Stimulated activated CD4-positive, alpha-beta T cell treated with anti-CD3 and anti-CD28 coated beads, Interleukin-4, amount 100 ng/mL, for 48 hours (primary cell): ENCODE measurements around the gene CWF19L2.
A peak's percentile ranks its signal among the peaks of the same experiment; 100 is the strongest.
"Not testable (repeated sequence)": the region's sequence is repeated elsewhere in the genome, so short reads cannot be mapped to it uniquely, and the experiment has no call there.

Source experiments
- DNase-seq, 2 donors: peaks; one replicate each; pipeline ENCODE4 v3.0.0-alpha.2; 2020; ENCODE audit warnings: low read depth in 2 of 2

The CWF19L2 gene

DNA sequence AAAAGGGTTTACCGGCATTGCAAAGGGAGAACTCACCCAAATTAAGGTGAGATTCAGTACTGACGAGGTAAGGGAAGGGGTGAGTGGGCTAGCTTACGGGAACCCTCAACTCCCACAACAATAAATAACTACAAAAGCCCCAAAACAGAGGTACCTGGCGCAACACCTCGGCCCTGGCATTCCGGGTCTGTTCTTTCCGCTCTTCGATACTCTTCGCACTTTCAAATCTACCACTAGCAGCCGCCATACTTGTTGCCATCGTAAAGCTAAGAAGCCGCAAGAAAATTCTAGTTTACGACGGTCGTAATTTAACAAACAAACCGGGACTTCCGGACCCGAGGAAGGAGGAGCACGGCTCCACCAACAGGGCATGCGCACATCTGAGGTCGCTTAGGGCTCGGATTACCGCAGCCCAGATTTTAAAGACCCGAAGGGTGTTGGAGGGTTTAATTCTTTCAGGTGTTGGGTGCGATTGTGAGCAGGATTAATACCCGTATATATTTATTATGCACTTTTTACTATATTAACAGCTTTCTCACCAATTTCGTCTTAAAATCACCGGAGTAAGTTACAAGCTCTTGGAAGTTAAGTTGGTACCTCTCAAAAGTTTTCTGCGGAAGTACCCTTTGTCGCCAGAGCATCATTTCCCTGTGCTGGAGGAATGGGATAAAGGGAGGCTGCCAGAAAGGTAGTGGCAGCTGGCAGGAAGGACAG lies at the start of gene CWF19L2:
Gene CWF19L2, minus strand, starts transcription at position 268 of the 714 bp plus-strand sequence. Its CDS starts 9 bp downstream, at position 259.
- DNase-seq = peak; percentile 77 to 85

DNA sequence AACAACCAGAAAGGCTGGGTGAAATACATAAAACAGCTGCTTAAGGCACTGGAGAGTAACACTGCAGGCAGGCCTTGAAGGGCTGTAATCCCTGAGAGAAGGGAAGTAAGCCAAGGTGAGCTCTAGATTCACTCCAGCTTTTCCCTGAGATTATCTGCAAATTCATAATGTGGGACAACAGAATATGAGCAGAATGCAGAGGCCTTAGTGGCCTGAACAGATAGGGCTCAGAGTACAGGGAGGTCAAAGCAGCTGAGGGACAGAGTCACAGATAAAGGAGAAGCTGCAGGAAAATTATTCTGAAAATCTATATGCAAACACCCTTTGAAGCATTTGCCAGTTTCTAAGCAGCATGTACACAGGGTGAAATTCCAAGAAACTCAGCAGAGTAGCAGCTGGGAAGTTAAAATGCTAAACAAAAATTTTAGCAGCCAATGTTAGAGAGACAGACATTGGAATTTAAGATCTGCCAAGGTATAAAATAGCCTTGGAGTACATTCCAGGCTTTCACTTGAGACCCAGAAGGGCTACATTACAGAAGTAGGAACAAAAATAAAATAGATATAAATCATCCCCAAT lies 48.1 kb upstream of the CWF19L2 start:
- no peak for DNase-seq

DNA sequence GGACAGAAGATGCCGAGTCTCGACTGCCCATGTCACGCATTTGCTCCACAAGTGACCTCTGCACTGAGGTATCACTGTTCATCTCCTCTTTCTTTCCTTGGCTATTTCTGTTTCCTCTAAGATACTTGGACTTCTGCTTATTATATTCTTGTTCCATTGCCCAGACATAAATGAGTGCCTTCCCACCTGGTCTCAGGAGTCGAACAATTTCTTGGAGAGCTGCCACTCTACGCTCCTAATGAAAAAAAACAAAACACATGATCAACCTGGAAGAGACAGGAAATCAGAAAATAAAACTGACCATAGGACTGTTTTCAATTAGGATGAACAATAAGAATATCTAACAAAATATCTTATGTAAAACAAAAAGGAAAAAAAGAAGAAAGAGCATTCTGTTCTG lies 47.4 kb upstream of the CWF19L2 start:
- no peak for DNase-seq

DNA sequence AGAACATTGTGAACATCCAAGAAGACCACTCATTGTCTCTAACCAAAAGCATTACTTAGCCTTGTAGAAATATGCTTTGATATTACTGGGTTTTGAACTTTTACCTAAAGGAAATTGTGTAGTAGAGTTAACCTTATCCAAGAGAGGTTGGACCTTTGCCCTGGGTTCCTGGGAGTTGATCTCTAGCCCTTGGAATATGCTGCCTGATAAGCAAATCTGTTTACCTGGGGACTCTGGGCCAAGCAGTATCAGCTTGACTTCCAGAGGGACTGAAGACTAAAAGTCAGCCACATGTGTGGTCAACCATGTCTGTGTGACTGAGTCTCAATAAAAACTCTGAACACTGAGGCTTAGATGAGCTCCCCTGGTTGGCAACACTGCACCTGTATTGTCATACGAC lies 44.1 kb upstream of the CWF19L2 start:
- DNase-seq = no peak

DNA sequence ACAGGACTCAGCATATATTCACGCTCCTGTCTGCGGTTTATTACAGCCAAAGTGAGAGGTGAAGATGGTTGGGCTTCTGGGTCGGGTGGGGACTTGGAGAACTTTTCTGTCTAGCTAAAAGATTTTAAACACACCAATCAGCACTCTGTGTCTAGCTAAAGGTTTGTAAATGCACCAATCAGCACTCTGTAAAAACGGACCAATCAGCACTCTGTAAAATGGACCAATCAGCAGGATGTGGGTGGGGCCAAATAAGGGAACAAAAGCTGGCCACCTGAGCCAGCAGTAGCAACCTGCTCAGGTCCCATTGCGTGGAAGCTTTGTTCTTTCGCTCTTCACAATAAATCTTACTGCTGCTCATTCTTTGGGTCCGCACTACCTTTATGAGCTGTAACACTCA lies 39.7 kb upstream of the CWF19L2 start:
- not testable (repeated sequence) for DNase-seq

DNA sequence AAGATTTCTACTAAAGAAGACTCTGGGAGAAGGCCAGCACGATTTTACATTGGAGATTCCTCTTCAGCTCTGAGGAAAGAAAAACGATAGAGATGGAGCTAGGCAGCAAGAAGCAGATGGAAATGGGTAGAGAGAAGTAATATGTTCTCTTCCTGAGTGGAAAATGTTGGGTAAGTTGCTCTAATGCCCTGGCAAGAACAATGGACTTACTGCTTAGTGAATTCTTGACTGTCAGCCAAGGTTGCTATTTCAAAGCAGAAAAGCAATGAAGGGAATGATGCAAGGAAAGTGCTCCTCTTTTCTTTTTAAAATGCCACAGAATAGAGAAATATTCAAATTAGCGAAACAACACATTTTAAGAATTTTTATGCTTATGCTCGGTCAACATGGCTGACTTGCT lies 38.4 kb upstream of the CWF19L2 start:
- DNase-seq = no peak

DNA sequence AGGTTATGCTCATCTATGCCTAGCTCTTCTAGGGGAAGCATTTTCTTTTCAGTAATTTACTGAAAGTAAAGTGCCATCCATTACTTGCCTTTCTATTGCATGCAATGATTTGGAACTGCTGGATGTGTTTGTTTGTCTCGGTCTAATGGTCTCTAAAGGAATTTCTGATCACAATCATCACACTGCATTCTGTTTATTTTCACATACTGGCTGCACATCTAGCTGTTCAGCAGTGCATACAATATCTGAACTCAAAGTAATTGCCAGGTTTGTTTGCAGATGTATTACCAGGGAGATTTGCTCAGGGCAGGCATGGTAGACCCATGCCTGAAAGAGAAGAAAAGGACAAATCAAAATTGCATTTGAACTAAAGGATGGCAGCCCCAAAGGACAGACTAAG lies 36.4 kb upstream of the CWF19L2 start:
- DNase-seq = no peak

DNA sequence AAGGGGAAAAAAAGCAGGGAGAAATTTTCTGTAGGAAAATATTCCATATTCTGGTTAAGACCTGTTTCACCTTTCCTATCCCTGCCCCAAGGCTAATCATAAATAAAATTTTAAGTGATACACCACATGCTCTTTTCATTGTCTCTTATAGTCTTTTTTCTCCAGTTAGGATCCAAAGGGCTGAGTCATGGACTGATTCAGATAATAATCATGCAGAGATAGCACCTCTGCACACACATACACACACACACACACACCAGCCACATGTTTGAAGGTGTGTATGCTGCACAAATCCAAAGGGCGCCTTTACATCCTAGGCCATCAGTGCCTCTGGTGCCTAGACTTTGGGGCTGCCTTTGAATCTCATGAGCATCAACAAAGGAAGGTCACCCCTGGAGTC lies 35.5 kb upstream of the CWF19L2 start:
- DNase-seq = no peak

DNA sequence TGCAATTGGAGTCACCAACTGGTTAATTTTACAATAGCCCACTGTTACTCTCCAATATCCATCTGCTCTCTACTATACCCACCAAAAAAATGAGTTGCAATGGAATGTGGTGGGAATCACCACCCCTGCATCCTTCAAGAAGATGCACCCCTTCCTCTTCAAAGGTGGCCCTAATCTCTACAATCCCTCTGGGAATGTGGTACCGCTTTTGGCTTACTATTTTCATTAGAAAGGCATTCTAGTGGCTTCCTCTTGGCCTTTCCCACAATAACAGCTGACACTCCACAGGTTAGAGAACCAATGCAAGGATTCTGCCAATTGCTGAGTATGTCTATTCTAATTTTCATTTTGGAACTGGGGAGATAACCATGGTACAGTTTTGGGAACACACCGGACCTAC lies 33.2 kb upstream of the CWF19L2 start:
- no peak for DNase-seq

DNA sequence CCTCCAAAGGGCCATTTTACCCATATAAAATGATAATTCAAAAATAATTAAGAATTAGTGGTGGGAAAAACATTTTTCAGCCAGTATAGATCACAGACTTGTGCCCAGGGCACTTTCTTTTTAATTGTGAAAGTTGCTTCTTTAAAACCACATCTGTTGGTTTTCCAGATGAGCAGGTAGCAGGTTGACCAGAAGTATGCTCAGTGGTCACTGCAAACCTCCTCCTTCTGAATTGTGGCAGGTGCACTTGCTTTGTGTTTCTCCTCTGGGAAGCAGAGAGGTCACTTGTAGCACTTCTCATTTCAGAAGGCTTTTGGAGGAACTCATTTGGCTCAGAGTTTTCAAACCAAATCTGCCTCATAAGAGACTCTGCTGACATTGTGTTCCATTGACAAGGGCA lies 24.6 kb upstream of the CWF19L2 start:
- no peak for DNase-seq

DNA sequence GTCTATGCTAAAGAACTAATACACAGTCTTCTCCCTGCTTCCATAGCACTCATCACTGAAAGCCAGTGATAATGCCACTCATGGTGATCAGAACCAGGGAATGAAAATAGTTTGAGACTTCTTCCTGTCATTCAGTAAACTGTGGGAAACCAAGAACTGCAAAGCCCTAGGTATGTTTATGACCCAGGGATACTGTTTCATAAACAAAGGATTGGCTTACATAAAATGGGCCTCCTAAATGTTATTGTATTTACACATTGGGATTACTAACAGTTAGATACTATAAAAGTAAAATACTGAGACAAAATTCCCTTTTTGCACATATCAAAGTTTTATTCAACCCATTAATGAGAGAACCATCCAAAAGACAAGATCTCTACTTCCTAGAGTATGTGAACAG lies 21.3 kb upstream of the CWF19L2 start:
- DNase-seq = no peak

DNA sequence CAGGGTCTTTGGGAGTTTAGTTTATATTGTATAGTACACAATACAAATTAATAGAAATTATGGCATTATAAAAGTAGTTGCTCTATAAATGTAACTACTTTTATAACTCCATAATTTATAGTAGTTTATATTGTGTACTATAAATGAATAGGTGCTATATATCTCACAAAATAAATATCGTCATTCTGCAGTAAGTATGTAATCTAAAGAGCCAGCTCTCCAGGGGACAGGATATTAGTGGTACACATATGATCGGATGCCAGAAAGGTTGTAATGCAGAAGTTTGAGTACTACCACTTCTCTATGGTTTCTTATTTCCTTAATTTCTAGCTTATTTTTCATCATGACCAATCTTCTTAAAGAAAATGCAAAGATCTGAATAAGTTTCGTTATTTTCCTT lies 20.2 kb upstream of the CWF19L2 start:
- no peak for DNase-seq

DNA sequence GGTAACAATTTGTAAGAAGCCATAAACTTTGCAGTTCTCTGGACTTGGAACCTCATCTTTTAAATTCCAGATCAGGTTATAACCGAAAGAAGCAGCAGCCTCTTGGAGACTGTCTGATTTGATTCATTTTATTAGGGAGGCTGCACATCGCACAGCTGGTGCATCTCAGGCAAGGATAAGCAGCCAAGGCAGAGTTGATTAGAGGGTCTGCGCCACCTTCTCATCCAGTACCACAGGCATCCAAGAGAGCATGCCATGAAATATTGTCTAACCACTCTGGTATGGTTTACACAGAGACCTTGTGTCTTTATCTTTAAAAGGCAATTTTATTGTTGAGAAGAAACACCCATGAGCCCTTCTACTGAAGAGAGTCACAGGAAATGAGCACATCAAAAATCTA lies 16.2 kb upstream of the CWF19L2 start:
- no peak for DNase-seq

DNA sequence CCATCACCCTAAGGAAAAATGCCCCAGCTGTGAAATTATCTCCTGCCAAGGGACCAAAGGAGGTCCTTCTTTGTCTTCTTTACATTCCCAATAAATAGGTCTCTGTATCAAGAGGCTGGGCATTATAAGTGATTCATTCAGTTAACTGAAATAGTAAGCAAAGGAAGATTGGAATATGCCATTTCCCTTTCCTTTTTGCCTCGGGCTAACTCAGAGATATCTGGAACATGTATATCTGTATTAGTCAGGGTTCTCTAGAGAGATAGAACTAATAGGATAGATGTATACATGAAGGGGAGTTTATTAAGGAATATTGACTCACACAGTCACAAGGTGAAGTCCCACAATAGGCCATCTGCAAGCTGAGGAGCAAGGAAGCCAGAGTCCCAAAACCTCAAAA lies 15.3 kb upstream of the CWF19L2 start:
- no peak for DNase-seq

DNA sequence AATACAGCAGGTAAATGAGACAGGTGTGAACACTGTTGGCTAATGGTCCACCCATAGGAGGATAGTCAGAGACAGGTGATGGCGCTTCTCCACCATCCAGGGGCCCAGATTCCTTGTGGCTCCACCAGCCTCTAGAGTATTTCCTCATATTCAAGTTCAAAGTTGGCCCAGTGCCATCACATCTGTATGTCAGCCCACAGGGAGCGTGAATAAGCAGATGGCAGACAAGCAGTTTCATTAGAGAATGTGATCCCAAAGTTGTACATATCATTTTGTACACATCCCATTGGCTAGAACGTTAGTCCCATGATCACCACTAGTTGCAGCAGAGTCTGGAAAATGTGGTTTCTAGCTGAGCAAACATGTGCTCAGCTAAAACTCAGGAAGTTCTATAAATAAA lies 11.0 kb upstream of the CWF19L2 start:
- DNase-seq = no peak

DNA sequence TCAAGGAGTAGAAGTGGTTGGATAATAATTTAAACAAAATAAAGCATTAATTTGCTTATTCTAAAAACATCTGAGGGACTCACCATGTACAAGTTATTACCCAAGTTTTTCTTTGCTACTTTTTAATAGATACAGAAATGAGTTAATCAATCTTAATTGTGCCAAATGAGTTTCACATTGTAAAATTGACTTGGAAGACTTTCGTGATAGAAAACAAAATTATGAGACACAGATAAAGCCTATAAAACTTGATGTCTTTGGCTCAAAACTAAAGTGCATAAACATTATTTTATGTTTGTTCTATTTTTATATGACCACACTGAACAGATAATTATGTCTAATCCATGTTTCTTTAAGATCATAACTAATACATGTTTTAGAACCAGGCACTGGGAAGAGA lies 10.1 kb upstream of the CWF19L2 start:
- DNase-seq = no peak

DNA sequence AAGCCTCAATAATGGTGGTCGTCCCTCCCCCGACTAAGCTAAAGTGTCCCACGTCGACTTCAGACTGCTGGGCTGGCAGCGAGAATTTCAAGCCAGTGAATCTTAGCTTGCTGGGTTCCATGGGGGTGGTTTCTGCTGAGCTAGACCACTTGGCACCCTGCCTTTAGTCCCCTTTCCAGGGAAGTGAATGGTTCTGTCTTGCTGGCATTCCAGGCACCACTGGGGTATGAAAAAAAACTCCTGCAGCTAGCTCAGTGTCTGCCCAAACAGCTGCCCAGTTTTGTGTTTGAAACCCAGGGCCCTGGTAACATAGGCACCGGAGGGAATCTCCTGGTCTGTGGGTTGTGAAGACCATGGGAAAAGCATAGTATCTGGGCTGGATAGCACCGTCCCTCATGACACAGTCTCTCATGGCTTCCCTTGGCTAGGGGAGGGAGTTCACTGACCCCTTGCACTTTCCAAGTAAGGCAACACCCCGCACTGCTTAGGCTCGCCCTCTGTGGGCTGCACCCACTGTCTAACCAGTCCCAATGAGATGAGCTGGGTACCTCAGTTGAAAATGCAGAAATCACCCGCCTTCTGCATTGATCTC lies 8.7 kb upstream of the CWF19L2 start:
- not testable (repeated sequence) for DNase-seq

DNA sequence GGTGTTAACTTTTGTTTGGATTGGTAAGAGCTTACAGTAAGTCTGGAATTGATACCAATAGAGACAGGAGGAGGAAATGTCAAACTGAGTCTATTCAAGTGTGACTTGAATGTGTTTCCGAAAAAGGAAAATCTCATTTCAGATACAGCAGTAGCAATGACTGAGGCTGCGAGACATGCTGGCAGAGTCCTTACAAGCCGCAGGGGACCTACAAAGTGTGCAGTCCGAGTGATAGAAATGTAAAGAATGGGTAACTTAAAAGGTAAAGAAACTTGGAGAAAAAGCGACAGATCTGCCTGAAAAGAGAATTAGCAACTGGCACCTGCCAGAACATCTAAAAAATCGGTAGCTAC lies 444 bp downstream of the CWF19L2 start:
- DNase-seq = no peak

DNA sequence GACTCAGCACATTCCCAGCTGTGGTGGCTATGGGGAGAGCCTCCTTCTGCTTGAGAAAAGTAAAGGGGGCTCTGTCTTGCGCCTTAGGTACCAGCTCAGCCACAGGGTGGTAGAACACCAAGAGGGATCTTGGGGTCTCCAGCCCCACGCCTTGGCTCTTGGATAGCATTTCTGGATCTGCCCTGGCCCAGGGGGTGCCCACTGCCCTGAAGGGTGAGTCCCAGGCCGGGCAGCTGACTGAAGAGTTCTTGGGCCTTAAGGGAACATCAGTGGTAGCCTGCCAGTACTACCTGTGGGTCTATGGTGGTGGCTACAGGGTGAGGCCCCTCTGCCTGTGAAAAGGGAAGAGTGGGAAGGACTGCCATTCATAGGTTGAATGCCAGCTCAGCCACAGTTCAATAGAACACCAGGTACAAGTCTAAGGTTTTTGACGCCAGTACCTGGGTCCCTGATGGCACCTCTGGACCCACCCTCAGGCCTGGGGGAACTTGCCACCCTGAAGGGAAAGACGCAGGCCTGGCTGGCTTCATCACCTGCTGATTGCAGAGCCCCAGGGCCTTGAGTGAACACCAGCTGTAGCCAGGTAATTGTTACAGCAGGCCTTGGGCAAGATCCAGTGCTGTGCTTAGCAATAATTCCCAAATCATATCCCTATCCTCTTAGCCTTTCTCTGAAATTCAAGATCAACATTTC lies 3.9 kb downstream of the CWF19L2 start:
- no peak for DNase-seq

DNA sequence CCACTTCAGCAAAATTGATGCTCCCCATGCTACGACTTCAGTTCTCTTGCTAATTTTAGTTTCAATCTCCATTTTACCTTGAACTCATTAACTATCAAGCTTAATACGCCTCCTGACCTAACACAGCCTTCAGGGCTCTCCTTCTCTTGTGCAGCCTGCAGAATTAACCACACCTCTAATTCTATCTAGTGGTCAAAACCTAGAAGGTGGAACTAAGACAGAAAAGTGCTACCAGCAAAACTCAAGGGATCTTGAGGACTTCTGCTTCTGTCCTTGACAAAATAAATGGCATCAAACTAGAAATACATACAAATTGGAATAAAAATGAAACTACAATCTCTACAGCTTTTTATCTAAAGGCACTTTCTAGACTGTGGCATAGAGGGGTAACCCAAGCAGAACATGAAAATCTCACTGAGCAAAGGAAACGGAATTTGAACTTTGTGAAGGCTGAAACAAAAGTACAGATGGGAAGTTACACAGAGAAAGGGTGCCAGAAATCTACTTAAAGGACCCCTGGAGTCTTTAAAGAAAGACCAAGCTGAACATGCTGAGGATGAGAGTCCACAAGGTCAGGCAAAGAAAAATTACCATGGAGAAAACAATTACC lies 10.7 kb downstream of the CWF19L2 start:
- DNase-seq = no peak

DNA sequence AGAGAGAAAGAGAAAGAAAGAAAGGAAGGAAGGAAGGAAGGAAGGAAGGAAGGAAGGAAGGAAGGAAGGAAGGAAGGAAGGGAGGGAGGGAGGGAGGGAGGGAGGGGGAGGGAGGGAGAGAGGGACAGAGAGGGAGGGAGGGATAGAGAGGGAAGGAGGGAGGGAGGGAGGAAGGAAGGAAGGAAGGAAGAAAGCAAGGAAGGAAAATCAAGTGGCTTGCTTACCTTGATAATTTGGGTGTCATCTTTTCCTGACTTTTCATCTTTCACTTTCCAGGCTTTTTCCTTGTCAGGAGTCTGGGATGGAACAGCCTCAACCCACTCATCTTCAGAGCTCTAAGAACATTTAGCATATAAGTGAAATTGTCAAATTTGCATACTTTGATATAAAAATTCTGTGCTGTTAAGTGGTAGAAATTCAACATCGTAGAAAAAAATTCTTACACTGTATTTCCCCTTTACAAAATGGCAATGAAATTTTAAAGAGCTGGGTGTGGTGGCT lies 14.9 kb downstream of the CWF19L2 start:
- DNase-seq = no peak

DNA sequence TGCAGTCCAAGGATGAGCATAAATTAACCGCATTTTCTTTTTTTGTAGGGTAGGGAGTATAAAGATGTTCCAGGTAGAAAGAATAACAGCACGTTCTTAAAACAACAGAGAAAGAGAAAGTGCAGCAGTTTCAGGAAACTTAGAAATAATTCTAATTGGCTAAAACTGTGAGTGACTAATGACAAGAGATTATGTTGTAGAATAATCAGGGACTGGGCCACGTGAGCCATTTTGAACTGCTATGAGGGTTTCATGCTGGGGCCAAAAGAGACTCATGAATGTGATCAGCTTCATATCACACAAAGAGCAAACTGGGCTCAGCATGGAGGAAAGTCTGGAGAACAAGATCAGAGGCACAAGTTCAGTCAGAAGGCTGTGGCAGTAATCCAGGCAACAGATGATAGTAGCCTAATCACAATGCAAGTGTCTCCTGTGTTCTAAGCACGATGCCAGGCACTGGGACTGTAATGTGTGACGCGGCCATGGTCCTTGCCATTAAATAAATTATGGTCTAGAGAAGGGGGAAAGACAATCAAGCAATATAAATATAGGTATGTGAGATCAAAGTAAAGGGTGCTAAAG lies 17.9 kb downstream of the CWF19L2 start:
- DNase-seq = no peak
